ENCODE data around the gene ZFPM1.

GRCh38 chr16:88427376-88427775, 25.7 kb upstream of the ZFPM1 start:
- no peak for TF ChIP-seq CTCF (conservative IDR thresholded peaks at IDR 0.05; ENCODE audit: low read depth in 2 of 2)
- no peak for TF ChIP-seq JUNB (IDR thresholded peaks at IDR 0.05; ENCODE audit: unreplicated experiment)
- no peak for TF ChIP-seq CREB1 (CRISPR knock-in tag; IDR thresholded peaks at IDR 0.05; ENCODE audit: low read depth)
- TF ChIP-seq EZH2 (IDR thresholded peaks at IDR 0.05; ENCODE audit: low read depth, unreplicated experiment), result no peak
- TF ChIP-seq ZNF462 (CRISPR knock-in tag; IDR thresholded peaks at IDR 0.05), result no peak
- no peak for TF ChIP-seq EZH2phosphoT487 (IDR thresholded peaks at IDR 0.05; ENCODE audit: unreplicated experiment)
- no peak for TF ChIP-seq ZNF114 (CRISPR knock-in tag; IDR thresholded peaks at IDR 0.05)
- TF ChIP-seq ETS1 (IDR thresholded peaks at IDR 0.05), result no peak
- no peak for TF ChIP-seq POLR2AphosphoS5 (IDR thresholded peaks at IDR 0.05; ENCODE audit: low read depth)
- no peak for TF ChIP-seq REST (IDR thresholded peaks at IDR 0.05; ENCODE audit: unreplicated experiment)
- no peak for TF ChIP-seq STAT1 (IDR thresholded peaks at IDR 0.05; ENCODE audit: unreplicated experiment)

Measured in GM23338 (cell line).